Cardiac muscle cell (in vitro differentiated cells and primary cell): Measurements from ENCODE around the gene STAG3. TPM values are rescaled to one million over a fixed set of nuclear protein-coding genes. Genes with fewer than 3 reads are reported as not detected.
A peak's percentile ranks its signal among the peaks of the same experiment; 100 is the strongest.

Source experiments
- DNase-seq, 2 donors: peaks; one replicate each; pipeline versions ENCODE4 v3.0.0 to v3.0.0-alpha.2; 2010 to 2017; ENCODE audit warnings: low read depth in 1 of 2, low spot score in 1 of 2
- H3K27ac ChIP-seq: fragments of 200-600 bp; sonication (generic); 2 replicates; pipeline ENCODE4 v1.5.1; 2016
- H3K27me3 ChIP-seq: fragments of 200-600 bp; sonication (generic); 2 replicates; pipeline ENCODE4 v1.6.0; 2016; ENCODE audit warnings: control low read depth
- H3K36me3 ChIP-seq: fragments of 200-600 bp; sonication (generic); 2 replicates; pipeline ENCODE4 v1.5.1; 2016; ENCODE audit warnings: control low read depth
- H3K4me1 ChIP-seq: fragments of 200-600 bp; sonication (generic); 2 replicates; pipeline ENCODE4 v1.8.1; 2017; ENCODE audit warnings: low read depth, mild to moderate bottlenecking, mixed run types
- H3K4me3 ChIP-seq: fragments of 200-600 bp; sonication (generic); 2 replicates; pipeline ENCODE4 v1.5.1; 2016; ENCODE audit warnings: mild to moderate bottlenecking
- H3K9me3 ChIP-seq: fragments of 200-600 bp; sonication (generic); 2 replicates; pipeline ENCODE4 v1.5.1; 2017; ENCODE audit warnings: low read depth, mild to moderate bottlenecking, control low read depth
- polyA plus RNA-seq: library from polyadenylated mRNA; unstranded; fragments of >200 nt; fragmentation: Nextera tagmentation; extraction: Ambion mirVana; gene quantifications from 2 replicates; pipeline ENCODE4 v1.2.1, GENCODE V29; 2016
- total RNA-seq: library from RNA; depleted of rRNA; stranded (reverse); fragments of >200 nt; gene quantifications from 2 replicates; pipeline ENCODE4 v1.2.3, GENCODE V29; 2016
- TF ChIP-seq, protein P1 (sequence below): IDR thresholded peaks from 2 replicates; pipeline ENCODE4 v1.5.1; 2012; ENCODE audit warnings: low read depth, mild to moderate bottlenecking, low read length

Gene STAG3
- total and polyA plus RNA-seq, 2 experiments from 2014 or later, result 2.0 to 5.8 TPM

DNA sequence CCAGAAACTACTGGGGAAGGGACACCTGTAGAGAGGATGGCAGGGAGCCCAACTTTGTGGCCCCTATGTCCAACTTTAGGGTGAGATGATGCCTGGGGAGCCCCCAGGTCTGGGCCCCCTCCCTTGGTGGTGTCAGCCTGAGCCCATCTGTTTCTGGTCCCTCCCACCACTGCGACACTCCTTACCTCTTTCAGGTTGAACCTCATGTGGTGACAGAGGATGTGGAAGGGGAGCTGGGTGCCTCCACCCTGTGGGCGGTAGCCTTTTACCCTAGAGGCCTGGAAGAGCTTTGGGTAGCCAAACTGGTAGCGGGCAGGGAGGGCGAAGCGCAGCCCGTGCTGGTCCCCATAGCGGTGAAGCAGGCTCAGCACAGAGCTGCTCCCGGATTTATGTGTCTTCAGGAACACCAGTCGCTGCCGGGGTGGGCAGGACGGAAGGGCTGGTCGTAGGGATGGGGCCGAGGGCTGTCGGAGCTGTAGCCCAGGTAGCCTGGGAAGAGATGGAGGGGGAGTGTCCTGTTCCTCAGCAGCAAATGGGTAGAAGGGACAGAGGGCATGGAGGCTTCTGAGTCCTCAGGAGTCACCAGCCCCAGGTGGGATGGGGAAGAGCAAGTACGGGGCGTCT lies 11.3 kb upstream of the STAG3 start:
- Histone ChIP-seq H3K9me3 (no peaks in the 10 kb centered on the region), H3K27me3 (peaks cover 7% of the 10 kb centered on the region), H3K4me3 (no peak overlapping the region), H3K27ac (no peak overlapping the region), H3K36me3 (no peaks in the 10 kb centered on the region), H3K4me1 (peaks cover 10% of the 10 kb centered on the region)
- DNase-seq, result no peak
- TF ChIP-seq, protein P1, sequence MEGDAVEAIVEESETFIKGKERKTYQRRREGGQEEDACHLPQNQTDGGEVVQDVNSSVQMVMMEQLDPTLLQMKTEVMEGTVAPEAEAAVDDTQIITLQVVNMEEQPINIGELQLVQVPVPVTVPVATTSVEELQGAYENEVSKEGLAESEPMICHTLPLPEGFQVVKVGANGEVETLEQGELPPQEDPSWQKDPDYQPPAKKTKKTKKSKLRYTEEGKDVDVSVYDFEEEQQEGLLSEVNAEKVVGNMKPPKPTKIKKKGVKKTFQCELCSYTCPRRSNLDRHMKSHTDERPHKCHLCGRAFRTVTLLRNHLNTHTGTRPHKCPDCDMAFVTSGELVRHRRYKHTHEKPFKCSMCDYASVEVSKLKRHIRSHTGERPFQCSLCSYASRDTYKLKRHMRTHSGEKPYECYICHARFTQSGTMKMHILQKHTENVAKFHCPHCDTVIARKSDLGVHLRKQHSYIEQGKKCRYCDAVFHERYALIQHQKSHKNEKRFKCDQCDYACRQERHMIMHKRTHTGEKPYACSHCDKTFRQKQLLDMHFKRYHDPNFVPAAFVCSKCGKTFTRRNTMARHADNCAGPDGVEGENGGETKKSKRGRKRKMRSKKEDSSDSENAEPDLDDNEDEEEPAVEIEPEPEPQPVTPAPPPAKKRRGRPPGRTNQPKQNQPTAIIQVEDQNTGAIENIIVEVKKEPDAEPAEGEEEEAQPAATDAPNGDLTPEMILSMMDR, result no peak

DNA sequence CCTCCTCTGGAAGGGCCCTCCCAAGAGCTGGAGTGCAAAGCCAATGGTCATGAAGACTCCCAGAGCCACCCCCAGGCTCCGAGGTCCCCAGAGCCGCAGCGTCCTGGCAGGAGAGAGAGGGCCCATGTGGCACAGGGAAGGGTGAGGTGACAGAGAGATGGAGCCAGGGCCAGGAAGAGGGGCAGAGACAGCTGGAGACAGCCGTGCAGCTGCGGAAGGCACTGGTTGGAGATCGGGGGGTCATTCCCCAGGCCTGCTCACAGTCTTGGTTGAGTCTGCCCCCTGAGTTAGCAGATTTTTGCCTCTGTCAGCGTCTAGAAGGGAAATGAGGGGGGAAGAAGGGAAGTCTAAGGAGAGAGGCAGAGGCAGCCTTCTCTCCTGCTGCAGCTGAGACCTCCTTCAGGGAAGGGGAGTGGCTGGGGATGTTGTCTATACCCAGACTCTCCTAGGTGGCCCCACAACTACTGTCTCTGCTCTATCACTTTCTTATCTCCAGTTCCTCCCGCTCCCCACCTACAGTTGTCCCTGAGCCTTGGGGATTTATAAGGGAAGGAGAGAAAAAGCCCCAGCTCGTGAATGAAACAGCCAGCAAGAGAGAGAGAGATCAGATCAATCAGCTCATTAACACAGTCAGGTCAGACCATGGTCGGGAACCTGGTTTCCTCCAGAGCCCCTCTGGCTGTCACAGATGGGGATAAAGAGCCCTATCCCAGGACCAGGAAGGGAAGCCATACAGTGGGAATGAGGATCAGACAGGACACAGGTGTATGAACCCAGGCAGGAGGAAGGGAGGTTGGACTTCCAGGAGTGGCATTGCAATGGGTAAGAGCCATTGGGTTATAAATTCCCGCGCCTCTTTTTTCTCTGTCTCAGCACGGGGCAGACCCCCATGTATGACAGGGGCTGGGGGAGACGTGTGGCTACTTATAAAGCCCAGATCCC lies 10.5 kb upstream of the STAG3 start:
- Histone ChIP-seq H3K4me3 (peak overlapping the region; percentile 5), H3K36me3 (no peaks in the 10 kb centered on the region), H3K4me1 (peaks cover 10% of the 10 kb centered on the region), H3K27ac (no peak overlapping the region), H3K9me3 (no peaks in the 10 kb centered on the region), H3K27me3 (peaks cover 13% of the 10 kb centered on the region)
- TF ChIP-seq, protein P1, result no peak
- DNase-seq, result no peak

DNA sequence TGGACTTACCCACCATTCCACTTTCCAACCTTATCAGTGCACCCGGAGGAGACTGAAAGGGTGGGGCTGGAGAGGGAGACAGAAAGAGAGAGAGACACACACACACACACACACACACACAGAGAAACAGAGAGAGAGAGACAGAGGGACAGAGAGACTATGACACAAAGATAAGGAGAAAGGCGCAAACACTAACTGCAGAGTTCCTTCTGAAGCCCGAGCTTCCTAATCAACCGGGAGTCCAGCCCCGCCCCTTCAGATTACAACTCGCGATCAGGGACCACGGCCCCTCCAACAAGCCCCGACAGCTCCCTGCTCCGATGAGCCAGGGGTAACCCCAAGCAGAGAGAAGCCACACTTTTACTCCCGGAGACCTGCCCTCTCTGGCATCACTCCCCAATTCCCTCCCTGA lies 9.8 kb upstream of the STAG3 start:
- peaks cover 10% of the 10 kb centered on the region for H3K4me1 ChIP-seq
- H3K36me3 ChIP-seq, result no peaks in the 10 kb centered on the region
- H3K27me3 ChIP-seq, result peaks cover 13% of the 10 kb centered on the region
- DNase-seq, result peak; percentile 18 to 20
- H3K27ac ChIP-seq, result no peak overlapping the region
- no peaks in the 10 kb centered on the region for H3K9me3 ChIP-seq
- TF ChIP-seq, protein P1, result no peak
- H3K4me3 ChIP-seq, result peak overlapping the region; percentile 5

DNA sequence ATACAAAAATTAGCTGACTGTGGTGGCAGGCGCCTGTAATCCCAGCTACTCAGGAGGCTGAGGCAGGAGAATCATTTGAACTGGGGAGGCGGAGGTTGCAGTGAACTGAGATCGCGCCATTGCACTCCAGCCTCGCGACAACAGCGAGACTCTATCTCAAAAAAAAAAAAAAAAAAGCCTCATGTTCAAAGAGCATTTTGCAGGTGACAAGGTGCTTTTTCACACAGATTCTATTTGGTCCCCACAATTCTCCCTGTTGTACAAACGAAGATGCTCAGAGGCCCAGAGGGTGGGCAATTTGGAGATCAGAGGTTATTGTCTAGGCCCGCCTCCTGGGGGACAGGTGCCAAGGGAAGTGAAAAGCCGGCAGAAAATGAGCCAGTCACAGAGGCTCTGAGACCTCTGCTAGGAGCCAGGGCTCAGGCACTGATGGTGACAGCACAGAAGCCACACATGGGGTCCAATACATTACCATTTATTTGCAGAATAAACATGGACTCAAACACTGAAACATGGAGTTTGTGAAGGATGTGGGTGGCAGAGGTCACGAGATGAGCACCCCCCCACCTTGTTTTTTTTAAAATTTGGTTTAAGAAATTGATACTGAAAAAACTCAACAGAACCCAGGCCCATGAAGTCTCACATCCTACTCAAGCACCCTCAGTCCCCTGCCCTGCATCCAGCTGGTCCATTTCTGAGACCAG lies 8.4 kb upstream of the STAG3 start:
- H3K4me3 ChIP-seq, result no peak overlapping the region
- DNase-seq, result no peak
- TF ChIP-seq, protein P1, result no peak
- no peak overlapping the region for H3K27ac ChIP-seq
- no peaks in the 10 kb centered on the region for H3K36me3 ChIP-seq
- H3K4me1 ChIP-seq, result peaks cover 10% of the 10 kb centered on the region
- H3K9me3 ChIP-seq, result no peaks in the 10 kb centered on the region
- peaks cover 13% of the 10 kb centered on the region for H3K27me3 ChIP-seq

DNA sequence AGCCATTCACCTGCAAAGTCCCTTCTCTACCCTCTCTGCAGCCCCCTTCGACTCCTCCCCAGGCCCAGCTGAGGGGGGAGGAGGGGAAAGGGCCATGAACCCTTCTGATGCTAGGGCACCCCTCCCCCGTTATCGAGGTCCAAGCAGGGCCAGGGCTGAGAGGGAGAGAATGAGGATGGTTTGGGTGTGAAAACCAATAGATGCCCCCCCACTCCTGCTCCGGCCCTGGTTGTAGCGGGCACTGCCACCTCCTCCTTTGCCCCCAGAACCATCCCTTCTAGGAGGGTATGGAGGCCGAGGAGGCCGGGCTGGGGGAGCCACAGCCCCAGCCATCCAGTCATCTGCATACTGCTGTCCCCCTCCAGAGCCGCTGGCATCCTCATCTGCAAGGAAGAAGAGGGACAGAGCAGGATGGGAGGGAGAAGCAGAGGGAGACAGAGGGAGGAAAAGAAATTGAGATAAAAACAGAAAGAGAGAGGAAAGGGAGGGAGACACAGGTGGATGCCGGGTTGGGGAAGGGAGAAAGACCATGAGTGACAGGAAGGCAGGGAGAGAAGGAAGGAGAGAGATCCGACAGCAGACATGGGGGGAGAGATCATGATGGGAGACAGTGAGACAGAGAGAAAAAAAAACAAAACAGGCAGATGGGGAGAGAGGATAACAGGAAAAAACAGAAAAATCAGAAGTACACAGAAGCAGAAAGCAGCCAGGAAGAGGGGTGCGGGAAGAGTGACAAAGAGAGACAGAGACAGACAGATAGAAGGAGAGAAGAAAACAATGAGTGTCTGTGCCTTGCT lies 7.4 kb upstream of the STAG3 start:
- Histone ChIP-seq H3K27ac (no peak overlapping the region), H3K4me3 (no peak overlapping the region), H3K27me3 (peaks cover 13% of the 10 kb centered on the region), H3K4me1 (peaks cover 10% of the 10 kb centered on the region), H3K36me3 (no peaks in the 10 kb centered on the region), H3K9me3 (no peaks in the 10 kb centered on the region)
- DNase-seq, result no peak
- TF ChIP-seq, protein P1, result no peak
